GM21447 (cell line): ENCODE data around the gene CADM1.

Source experiments
- ATAC-seq: cut with Tn5 transposase; IDR thresholded peaks from one replicate; pipeline ENCODE4 v1.9.1; 2021; ENCODE audit not compliant: unreplicated experiment

The CADM1 gene

DNA sequence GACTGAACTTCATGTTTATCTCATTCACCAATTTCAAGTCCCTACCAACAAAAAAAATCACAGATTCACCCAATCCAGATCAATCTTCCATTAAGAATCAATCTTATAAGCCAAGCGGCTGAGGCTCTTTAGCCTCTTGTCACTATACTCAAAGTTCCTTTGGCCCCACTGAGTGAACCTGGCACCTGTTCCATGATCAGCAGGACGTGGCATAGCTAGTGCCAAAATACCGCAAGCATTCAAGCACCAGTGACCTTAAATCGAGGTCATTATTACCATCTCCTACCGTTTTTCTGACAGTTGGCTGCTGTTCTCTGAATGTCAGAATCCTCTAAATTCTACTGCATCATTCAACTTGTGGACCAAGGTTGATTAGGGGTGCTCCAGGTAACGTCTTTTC lies 141.2 kb downstream of the CADM1 start:
- ATAC-seq = no peak

DNA sequence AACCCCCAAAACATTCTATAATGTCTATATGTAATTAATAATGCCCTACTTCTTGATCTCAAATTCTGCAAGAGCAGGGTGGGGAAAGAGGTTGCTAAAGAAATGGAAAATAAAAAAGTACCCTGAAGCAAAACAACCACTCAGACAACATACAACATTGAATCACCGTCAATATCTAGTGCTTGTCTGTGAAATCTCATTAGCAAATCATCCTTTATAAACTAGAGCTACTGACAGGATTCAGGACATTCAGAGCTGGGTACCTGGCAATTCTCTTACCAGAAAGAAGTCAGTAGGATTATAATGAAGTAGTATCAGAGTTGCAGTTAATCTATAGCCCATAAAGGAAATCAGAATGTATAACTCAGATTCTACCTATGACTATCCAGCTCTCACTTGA lies 143.2 kb downstream of the CADM1 start:
- ATAC-seq = no peak

DNA sequence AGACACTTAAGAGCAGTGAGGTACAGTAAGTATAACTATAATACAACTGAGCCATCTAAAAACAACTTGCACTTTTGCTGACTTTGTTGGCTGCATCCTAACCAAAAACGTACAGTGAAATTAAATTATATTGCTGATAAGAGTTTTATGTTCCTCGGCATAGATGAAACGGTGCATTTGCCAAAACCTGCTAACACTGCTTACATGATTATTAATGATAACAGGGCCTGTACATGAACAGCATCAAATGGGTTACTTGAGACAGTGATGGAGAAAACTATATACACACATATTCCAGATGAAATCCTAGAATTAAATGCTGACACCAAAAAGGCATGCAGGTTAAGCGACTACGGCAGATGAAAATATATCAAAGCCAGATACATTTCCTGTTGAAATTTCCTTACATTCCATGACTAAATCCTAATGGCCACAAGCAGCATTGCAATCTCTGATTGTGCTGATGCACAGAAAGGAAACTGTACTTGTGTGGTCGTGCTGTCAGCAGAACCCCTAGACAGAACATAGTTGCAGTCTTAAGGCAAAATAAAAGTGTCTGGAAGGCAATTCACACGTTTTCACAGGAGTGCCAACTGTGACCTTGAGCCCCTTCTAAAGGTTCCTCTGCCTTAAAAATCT lies 143.9 kb downstream of the CADM1 start:
- no peak for ATAC-seq

DNA sequence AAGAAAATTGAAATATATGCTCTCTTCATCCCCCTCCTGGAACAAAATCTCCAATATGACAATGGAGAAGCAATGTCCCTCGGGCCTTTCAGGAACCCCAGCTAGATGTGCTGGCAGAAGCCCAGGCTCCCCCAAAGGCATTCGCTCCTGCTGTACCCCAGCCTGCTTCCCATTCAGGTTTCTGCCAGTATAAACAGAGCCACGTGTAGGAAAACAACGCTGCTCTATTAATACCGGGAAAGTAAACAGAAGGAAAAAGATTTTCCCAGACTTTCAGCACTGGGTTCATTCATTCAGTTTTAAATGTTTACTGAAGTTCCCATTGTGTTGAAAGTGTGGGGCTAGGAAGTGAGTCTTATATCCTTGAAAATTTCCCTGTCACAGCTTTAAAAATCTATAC lies 147.1 kb downstream of the CADM1 start:
- ATAC-seq = no peak

DNA sequence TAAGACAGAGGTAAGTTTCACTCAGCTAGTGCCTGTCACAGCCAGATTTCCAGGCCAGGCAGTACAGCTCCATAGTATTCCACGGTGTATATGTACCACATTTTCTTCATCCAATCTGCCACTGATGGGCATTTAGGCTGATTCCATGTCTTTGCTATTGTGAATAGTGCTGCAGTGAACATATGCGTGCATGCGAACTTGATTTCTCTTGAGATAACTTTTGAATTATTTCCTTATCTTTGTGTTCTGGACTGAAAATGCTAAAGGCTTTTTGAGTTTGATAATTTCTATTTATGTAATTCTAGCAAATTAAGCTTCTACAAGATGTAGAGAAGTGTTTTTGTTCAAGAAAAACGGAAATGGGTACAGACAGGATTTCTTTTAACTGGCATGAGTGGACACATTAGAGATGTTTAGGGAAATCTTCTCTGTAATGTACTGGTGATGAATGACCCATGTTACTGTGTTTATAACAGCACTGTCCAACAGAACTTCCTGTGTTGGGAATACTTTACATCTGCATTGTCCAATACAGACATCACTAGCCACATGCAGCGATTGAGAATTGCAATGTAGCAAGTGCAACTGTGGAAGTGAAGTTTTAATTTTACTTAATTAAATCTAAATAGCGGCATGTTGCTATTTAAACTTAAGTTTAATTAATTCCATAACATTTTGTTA lies 151.3 kb downstream of the CADM1 start:
- ATAC-seq = no peak

DNA sequence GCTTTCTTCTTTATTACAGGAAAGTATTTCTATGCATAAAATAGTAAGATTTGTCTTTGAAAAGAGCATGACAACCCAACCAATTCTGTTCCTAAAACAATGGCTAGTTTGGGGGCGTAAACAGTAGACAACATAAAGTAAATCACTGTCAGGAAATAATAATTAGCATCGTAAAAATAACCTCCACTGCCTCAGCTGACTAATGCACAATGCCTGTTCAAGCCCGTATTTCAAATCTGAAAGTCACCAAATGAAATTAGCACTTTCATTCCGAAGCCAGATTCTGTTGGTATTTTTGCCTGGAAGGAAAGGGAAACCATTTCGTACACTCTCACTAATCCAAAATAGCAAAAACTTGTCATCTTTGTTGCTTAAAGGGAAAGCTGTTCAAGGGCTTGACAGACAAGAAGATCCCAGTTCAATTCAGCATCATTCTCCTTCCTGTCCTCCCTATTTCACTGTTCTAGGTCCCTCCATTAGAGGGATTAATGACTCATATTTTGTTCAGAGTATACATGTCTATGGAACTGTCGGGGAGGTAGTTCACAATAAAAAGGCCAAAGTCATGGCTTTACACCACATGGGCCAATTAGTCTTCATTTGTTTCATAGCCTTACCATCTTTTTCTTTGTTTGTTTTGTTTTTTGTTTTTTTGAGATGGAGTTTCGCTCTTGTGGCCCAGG lies 154.7 kb downstream of the CADM1 start:
- ATAC-seq = no peak

DNA sequence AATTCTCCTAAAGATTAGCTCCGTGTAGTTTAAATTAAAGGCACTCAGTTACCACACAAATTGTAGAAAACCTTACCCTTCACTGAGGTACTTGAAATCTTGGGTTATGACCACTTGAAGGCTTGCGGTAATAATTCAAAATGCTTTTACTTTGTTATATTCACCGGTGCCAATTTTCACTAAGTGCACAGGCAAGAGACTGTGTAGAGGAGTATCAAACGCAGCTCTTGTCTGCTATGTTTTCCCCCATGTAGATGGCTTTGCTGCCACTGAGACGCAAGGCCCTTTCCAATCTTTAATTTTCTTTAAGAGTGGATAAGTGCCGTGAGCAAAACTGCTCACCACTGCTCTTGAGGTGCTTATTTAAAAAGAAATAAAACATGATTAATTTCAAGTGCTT lies 155.8 kb downstream of the CADM1 start:
- ATAC-seq = no peak

DNA sequence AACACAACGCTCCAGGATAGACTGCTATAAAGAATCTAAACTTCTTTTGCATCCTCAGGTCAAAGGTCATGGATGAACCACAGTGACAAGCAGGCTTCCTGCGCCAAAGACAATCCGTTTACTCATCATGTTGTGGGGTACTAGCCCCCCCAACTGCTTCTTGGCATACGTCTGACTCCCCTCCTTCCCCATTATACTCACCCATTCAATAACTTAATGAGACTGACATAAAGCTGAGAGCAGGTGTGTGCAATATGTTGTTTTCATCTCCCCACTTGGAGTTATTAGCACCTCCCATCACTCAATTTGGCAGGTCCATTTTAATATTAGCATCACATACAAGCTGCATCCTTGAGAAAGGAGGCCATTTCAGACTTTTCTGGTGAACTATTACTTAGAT lies 157.1 kb downstream of the CADM1 start:
- no peak for ATAC-seq

DNA sequence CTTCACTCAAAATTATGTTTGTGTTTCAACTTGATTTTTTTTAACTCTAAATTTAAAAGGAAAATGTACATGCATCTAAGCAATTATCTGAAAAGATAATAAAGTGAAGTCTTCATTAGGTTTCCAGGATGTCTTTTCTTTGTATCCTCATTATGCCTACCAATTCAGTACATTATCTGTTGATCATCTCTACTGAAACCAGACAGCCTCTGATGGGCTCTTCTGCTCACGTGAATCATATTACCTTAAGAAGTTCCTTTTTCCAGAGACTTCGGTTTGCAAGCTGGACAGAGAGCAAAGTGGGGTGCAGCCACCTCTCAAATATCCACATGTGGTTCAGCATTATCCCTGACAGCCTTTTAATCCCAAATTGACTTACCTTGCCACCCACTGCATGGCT lies 158.4 kb downstream of the CADM1 start:
- no peak for ATAC-seq

DNA sequence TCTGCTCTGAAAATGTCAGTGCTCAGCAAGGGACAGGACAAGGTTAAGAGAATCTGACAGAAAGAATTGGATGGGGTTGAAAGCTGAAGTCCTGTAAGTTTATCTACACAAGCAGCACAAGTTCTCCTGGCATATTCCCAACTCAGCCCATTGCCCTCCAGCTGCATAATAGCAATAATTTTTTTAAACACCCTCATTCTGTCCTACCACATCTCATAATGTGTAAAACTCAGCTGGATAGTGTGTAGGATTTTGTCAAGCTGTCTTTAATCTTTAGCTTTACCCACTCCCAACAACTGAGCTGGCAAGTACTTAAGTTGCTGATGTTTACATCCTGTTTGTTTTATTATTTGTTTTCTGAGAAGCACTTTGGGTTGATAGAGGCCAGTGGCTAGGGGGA lies 158.9 kb downstream of the CADM1 start:
- no peak for ATAC-seq

DNA sequence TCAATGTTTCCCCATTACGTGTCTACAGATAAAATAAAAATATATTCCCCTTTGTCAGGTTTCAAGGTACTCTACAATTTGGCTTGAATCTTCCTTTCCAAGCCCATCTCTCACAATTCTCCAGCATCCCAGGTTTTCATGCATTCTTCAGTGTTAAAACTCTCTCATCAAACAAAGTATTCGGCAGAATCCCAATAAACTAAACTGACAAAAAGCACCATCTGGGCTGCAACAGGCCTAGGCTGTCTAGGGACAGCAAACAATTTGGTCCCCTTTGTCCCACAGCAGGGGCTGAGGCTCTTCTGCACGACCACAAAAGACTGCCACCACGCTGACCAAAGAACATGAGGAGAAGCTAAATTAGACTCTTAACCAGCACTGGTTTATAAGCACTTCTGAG lies 159.4 kb downstream of the CADM1 start:
- no peak for ATAC-seq

DNA sequence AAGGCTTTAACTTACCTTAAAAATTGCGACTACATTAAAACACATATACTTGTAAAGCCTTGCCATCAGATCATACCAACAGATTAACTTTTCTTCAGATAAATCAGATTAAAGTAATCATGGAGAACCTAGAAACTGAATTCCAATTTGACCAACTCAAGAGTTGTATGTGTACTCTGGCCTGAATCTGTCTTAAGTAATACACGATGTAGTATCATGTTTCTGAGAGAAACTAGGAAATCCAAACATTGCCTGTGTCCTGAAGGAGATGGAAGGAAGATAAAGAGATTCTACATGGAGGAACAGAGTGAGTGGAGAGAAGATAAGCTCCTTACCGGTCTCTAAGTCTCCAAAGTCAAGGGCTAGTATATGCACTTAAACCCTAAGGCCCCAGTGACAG lies 162.1 kb downstream of the CADM1 start:
- no peak for ATAC-seq

DNA sequence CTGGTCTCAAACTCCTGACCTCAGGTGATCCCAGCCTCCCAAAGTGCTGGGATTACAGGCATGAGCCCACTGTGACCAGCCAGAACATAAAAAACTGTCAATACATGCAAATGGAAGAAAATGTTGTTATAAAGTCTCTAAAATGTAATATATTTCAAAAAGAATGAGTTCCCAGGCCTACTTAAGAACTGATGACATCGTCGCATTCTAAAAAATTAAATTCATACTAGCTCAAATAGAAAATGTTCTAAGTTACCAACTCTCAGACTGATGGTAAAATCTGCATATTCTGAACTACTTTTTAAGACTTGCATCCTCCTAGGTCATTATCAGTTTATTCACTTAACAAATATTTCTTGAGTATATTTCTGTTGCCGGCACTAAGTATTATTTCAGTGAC lies 163.3 kb downstream of the CADM1 start:
- no peak for ATAC-seq

DNA sequence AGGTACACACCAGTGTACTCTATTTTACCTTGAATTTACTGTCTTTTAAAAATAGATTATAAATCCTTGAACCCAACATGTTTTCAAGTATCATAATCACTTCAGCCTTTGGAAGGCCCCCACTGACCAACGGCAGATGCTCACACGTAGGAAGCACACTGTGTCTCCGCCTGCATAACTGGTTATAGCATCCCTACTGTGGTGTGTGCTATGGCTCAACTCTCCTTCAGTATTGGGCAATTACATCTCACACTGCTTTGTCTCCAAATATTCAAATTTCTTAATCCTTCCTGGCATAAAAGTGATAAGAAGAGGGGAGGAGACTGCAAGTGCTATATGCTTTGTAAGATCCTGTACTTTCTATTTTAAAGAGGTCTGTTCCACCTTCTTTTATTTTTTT lies 165.7 kb downstream of the CADM1 start:
- ATAC-seq = no peak

DNA sequence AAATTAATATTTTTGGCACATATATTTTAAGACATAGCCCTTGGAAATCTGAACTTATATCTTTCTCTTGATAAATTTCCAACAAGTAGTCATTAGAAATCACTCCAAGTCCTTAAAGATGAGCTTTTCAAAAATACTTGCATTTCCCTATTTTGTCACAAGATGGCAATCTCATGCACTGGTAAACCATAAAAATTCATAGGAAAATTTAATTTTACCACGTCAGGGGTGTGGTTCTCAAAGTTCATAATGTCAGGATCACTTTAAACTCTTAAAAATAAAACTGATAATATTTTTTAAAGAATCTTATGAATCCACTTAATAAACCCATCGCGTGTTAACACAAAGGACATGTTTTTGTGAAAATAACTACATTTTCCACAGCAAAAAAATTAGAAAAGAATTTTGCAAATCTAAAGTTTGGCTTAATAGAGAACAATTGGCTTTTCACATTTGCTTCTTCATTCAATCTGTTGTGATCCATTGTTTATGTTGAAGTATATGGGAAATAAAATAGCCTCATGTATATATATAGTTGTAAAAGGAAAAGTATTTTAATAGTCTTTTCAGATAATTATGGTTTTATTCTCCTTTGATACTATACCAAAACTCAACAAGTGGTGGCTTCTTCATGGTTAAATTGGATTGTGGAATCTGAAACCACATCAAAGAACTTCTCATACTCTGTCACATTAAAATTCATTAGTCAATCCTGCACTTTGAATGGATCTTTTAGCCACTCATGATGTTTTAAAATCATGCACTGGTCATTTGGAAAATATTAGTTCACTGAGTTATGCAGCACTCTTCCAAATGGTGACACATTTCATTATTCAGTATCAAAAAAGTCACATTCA lies 169.1 kb downstream of the CADM1 start:
- ATAC-seq = no peak

DNA sequence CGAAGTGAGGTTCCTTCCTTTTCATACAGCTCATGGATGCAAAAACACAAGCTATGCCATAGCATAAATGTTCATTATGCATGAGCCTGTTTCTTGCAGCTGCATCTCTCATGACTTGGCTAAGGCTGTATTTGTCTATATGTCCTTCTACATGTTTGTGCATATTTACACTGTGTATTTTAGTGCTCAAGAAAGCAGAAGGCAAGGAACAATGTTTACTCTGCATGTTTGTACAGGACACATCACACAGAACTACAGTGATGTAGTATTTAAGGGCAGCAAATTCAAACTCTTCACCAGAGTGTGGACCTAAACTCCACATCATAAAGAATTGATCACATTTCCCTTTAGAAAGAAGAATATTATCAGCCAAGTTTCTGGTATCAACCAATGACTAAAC lies 170.3 kb downstream of the CADM1 start:
- no peak for ATAC-seq

DNA sequence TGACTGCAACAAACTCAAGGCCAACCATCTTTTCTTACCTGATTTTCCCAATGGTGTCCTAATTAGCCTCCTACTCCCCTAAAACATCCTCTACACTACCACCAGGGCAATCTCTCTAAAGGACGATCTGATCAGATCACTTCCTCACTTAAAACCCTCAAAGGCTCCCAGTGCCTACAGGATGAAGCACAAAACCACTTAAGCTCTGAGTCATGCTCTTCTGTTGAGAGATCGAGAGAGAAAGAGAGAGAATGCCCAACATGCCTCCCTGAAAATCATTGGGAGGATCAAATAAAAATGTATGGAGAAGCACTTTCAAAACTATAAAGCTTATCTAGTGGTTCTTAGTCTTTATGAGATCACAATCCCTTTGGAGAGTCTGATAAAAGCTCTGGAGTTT lies 171.1 kb downstream of the CADM1 start:
- ATAC-seq = no peak

DNA sequence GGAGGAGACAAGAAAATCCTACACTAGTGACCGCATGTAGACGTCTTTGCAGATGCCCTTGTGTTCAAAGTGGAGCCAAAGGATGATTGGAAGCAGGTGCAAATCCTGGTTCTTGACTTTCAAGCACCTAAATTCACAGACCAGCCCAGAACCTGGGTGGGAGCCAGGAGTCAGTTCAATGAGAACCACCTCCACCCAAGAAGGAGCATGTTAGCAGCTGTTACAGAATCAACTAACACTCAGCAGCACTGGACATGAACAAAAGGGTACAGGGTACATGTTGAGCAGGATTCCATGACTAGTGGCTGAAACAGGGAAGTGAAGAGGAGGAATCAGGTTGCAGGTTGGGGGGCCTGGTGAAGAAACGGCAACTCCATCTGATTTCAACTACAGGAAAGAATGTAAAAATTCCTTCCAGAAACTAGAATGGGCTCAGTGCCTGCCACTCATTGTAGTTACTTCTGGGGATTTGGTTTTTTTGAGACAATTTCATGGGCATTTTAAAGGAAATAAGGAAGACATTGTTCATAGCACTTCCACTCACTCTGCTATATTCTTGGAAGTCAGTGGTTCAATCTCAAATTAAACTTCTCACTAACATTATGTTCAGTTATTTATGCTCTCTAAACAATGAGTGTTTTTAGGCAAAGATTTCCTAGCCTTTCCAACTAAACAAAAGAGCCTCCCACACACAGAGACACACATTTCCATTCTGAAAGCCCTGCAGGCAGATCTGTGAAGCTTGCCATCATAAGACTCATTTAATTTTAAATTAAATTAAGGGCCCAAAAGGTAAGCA lies 173.3 kb downstream of the CADM1 start:
- ATAC-seq = no peak

DNA sequence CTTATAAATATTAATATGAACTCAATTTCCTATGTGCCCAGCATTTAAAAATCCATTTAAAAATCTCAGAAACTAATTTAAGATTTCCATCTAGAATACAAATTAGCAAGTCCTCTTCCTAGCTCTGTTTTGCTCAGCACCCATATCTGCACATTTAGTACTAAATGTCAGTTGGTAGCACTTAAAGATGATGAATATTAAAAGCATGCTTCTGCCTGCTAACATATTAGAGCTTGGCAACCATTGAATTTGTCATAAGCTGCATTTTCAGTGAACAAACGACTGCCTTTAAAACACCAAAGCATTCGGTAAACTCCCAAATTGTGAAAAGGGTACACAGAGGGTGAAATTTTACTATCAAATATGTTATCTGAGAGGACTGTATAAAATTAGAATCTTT lies 177.7 kb downstream of the CADM1 start:
- ATAC-seq = no peak

DNA sequence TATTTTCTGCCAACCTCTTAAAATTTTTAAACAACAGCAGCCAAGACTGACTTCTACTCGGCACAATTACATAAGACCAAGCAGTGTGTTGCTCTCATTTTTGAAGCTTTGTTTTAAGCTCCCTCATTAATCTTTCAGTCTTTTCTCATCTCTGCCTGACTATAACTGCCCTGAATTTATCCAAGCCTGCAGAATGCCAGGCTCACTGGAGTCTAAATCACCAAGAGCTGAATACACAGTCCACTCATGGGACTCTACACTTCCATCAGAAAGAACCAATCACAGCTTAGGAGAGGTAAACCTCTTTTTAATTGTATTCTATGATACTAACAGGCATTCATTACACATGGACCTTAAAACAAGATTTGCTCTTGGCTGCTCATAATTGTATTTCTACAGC lies 178.7 kb downstream of the CADM1 start:
- no peak for ATAC-seq
